Endothelial cell (in vitro differentiated cells): ENCODE data around the gene IDS. TPM values are rescaled to one million over a fixed set of nuclear protein-coding genes. Genes with fewer than 3 reads are reported as not detected.

Source experiments
- DNase-seq: peaks from one replicate; pipeline ENCODE4 v3.0.0; 2021; ENCODE audit warnings: low spot score
- H3K27ac Mint-ChIP-seq: one replicate; pipeline ENCODE4 v1.8.0; 2021; ENCODE audit warnings: mixed read lengths, inconsistent platforms; ENCODE audit not compliant: unreplicated experiment
- H3K27me3 Mint-ChIP-seq: one replicate; pipeline ENCODE4 v1.8.0; 2021; ENCODE audit warnings: mild to moderate bottlenecking, moderate library complexity, mixed read lengths, inconsistent platforms; ENCODE audit not compliant: unreplicated experiment
- H3K36me3 Mint-ChIP-seq: one replicate; pipeline ENCODE4 v1.8.0; 2021; ENCODE audit warnings: mild to moderate bottlenecking, low read depth, mixed read lengths, inconsistent platforms; ENCODE audit not compliant: unreplicated experiment
- H3K4me1 Mint-ChIP-seq: one replicate; pipeline ENCODE4 v1.8.0; 2021; ENCODE audit warnings: mild to moderate bottlenecking, mixed read lengths, inconsistent platforms; ENCODE audit not compliant: unreplicated experiment
- H3K4me3 Mint-ChIP-seq: one replicate; pipeline ENCODE4 v1.8.0; 2021; ENCODE audit warnings: mild to moderate bottlenecking, mixed read lengths, inconsistent platforms; ENCODE audit not compliant: unreplicated experiment
- H3K9me3 Mint-ChIP-seq: one replicate; pipeline ENCODE4 v1.8.0; 2021; ENCODE audit warnings: mixed read lengths, inconsistent platforms; ENCODE audit not compliant: unreplicated experiment
- total RNA-seq: library from RNA; stranded (reverse); fragmentation: NEBNext Ultra II Directional; extraction: Animal tissue kit (Norgen Biotek cat#: 25700); gene quantifications from one replicate; pipeline ENCODE4 v1.2.1, GENCODE V29; 2021; ENCODE audit not compliant: unreplicated experiment
- TF ChIP-seq, protein P1 (sequence below): fragments of 200-600 bp; sonication (generic); IDR thresholded peaks from one replicate; pipeline ENCODE4 v1.5.0; 2021; ENCODE audit warnings: antibody characterized with exemption; ENCODE audit not compliant: unreplicated experiment

The IDS gene
- total RNA-seq, 1 donor from 2014 or later = 99.2 TPM

DNA sequence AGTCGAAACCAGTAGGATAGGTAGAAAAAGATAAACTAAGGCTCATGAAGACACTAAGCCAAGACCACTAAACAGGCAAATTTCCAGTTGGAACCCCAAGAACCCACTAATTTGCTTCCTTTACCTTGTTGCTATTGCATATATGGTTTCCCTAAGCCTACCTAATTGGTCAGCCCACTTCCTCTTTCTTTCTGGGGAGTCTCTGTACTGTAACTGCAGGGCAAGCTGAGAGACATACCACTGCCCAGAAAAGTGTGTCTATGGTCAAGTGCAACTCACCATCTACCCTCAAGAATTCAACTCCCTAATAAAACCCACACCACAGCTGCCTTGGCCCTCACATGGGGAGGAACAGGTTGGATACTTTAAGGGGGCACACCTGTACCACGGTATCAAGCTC lies 28.6 kb downstream of the IDS start:
- TF ChIP-seq, protein P1, sequence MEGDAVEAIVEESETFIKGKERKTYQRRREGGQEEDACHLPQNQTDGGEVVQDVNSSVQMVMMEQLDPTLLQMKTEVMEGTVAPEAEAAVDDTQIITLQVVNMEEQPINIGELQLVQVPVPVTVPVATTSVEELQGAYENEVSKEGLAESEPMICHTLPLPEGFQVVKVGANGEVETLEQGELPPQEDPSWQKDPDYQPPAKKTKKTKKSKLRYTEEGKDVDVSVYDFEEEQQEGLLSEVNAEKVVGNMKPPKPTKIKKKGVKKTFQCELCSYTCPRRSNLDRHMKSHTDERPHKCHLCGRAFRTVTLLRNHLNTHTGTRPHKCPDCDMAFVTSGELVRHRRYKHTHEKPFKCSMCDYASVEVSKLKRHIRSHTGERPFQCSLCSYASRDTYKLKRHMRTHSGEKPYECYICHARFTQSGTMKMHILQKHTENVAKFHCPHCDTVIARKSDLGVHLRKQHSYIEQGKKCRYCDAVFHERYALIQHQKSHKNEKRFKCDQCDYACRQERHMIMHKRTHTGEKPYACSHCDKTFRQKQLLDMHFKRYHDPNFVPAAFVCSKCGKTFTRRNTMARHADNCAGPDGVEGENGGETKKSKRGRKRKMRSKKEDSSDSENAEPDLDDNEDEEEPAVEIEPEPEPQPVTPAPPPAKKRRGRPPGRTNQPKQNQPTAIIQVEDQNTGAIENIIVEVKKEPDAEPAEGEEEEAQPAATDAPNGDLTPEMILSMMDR = no peak
- Mint-ChIP-seq H3K27ac (peak overlapping the region; percentile 52), H3K4me3 (no peak overlapping the region), H3K36me3 (peaks cover 10% of the 10 kb centered on the region), H3K27me3 (no peaks in the 10 kb centered on the region), H3K4me1 (peaks cover 21% of the 10 kb centered on the region), H3K9me3 (no peaks in the 10 kb centered on the region)
- no peak for DNase-seq

DNA sequence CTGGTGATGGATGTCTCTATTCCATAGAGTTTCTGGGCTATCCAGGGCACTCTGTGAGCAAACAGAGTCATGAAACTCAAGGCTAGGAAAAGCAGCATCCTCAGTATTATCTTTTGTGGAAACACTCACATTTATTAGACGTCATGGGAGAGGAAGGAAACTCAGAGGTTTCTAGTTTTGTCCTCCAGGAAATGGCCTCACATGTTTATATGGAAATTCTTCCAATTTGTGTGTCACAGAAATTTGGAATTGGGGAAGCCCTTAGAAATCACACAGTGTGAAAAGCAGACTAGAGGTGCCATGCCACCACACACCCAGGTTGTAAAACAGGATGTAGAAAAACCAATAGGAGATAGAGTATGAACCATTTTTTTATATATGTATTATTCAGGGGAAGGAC lies 31.1 kb downstream of the IDS start:
- Mint-ChIP-seq H3K27ac (no peak overlapping the region), H3K4me1 (peaks cover 21% of the 10 kb centered on the region), H3K9me3 (no peaks in the 10 kb centered on the region), H3K36me3 (no peaks in the 10 kb centered on the region), H3K4me3 (no peak overlapping the region), H3K27me3 (no peaks in the 10 kb centered on the region)
- TF ChIP-seq, protein P1 = no peak
- no peak for DNase-seq

GRCh38 chrX:149473092-149473491 lies 32.0 kb downstream of the IDS start:
- H3K4me1 Mint-ChIP-seq = peaks cover 21% of the 10 kb centered on the region
- no peaks in the 10 kb centered on the region for H3K27me3 Mint-ChIP-seq
- no peaks in the 10 kb centered on the region for H3K36me3 Mint-ChIP-seq
- TF ChIP-seq, protein P1 = no peak
- DNase-seq = no peak
- no peaks in the 10 kb centered on the region for H3K9me3 Mint-ChIP-seq
- no peak overlapping the region for H3K4me3 Mint-ChIP-seq
- H3K27ac Mint-ChIP-seq = no peak overlapping the region

- Mint-ChIP-seq H3K4me1 (peaks cover 21% of the 10 kb centered on the region), H3K27ac (no peak overlapping the region), H3K27me3 (no peaks in the 10 kb centered on the region), H3K4me3 (no peak overlapping the region), H3K9me3 (no peaks in the 10 kb centered on the region), H3K36me3 (no peaks in the 10 kb centered on the region)
- no peak for DNase-seq
- TF ChIP-seq, protein P1 = no peak
Observed at GRCh38 chrX:149472625-149473024, 32.5 kb downstream of the IDS start.

DNA sequence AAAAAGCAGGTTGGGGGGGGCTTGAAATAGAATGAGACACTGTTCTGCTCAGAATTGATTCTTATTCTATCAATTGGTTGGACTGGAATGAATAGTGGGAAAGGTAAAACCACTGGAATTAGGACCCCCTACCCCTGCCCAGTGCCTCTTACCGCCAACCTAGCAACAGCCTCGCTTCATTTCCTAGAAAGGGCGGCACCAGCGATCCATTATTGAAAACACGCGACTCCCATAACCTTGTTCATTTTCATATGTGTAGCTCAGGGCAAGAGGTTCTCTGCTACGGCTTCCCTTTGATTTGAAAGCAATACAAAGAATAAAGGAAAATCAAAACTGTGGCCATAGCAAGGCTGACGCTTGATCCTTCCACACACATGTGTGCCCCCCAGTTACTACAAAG lies 33.7 kb downstream of the IDS start:
- Mint-ChIP-seq H3K27me3 (no peaks in the 10 kb centered on the region), H3K4me3 (no peak overlapping the region), H3K36me3 (no peaks in the 10 kb centered on the region), H3K9me3 (no peaks in the 10 kb centered on the region), H3K27ac (no peak overlapping the region), H3K4me1 (peaks cover 17% of the 10 kb centered on the region)
- TF ChIP-seq, protein P1 = no peak
- DNase-seq = no peak
